ENCODE data around the gene FBLL1. TPM values are rescaled to one million over a fixed set of nuclear protein-coding genes. Genes with fewer than 3 reads are reported as not detected.

Gene FBLL1
- polyA plus RNA-seq, 3 donors = 0.25 to 0.54 TPM; not detected in 1

Other genes starting within 250 kb of the FBLL1 start
- 10 to 100 TPM in 1 of 3 donors, 1 to 10 TPM in 2; 2.8 to 14.2 (median 4.8) TPM for gene WWC1, start 237.7 kb upstream of the FBLL1 start, polyA plus RNA-seq
- gene RARS1, start 42.8 kb upstream of the FBLL1 start, polyA plus RNA-seq = 10 to 100 TPM; 29.4 to 42.2 (median 30.4) TPM
- gene PANK3, start 50.1 kb downstream of the FBLL1 start, polyA plus RNA-seq = 10 to 100 TPM in 1 of 3 donors, 1 to 10 TPM in 2; 5.5 to 12.0 (median 9.7) TPM